ENCODE results near the gene NABP2.
A peak's percentile ranks its signal among the peaks of the same experiment; 100 is the strongest.

Gene NABP2

GRCh38 chr12:56224102-56224701 is at the start of gene NABP2:
Gene NABP2, plus strand, starts transcription at chr12:56224342. Its CDS starts 515 bp downstream, at chr12:56224857.
- Histone ChIP-seq H3K4me1 (ENCODE audit: control insufficient read depth in 1 of 2, insufficient read depth in 1 of 2, low read depth in 1 of 2, low read length in 1 of 2) (peaks cover 48% of the 10 kb centered on the region in 2 experiments), H3K9me3 (no peaks in the 10 kb centered on the region), H3K27me3 (no peaks in the 10 kb centered on the region), H3K4me3 (ENCODE audit: low read depth in 1 of 2, low read length in 1 of 2) (peak within 1 kb of the TSS; percentile 75 to 77), H3K36me3 (no peaks in the 10 kb centered on the region), H3K27ac (peak within 1 kb of the TSS; percentile 93)
- TF ChIP-seq, protein P1, sequence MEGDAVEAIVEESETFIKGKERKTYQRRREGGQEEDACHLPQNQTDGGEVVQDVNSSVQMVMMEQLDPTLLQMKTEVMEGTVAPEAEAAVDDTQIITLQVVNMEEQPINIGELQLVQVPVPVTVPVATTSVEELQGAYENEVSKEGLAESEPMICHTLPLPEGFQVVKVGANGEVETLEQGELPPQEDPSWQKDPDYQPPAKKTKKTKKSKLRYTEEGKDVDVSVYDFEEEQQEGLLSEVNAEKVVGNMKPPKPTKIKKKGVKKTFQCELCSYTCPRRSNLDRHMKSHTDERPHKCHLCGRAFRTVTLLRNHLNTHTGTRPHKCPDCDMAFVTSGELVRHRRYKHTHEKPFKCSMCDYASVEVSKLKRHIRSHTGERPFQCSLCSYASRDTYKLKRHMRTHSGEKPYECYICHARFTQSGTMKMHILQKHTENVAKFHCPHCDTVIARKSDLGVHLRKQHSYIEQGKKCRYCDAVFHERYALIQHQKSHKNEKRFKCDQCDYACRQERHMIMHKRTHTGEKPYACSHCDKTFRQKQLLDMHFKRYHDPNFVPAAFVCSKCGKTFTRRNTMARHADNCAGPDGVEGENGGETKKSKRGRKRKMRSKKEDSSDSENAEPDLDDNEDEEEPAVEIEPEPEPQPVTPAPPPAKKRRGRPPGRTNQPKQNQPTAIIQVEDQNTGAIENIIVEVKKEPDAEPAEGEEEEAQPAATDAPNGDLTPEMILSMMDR (IDR thresholded peaks at IDR 0.05), result peak; percentile 97

DNA sequence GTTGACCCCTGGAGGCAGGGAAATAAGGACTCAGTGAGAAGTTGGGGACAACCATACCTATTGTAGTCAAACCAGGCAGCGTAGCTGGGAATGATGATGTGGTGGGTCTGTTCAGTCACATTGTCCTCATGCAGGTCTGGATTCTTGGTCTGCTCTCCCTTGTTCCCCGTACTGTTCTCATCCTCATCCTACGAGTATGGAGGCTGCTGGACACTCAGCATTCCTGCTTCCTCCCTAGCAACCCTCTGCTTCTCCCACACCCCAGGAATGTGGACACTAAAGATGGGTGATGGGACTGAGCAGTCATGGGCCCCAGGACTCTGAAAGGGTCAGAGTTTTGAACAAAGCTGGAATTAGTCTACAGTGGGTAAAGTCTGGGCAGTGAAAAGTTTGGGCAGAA is 45.8 kb upstream of the NABP2 start:
- no peak overlapping the region for H3K4me3 ChIP-seq (ENCODE audit: low read depth in 1 of 2, low read length in 1 of 2)
- H3K27me3 ChIP-seq, result no peaks in the 10 kb centered on the region
- H3K4me1 ChIP-seq (ENCODE audit: control insufficient read depth in 1 of 2, insufficient read depth in 1 of 2, low read depth in 1 of 2, low read length in 1 of 2), result no peaks in the 10 kb centered on the region
- TF ChIP-seq, protein P1 (IDR thresholded peaks at IDR 0.05), result no peak
- H3K9me3 ChIP-seq, result no peaks in the 10 kb centered on the region
- no peak overlapping the region for H3K27ac ChIP-seq
- H3K36me3 ChIP-seq, result peaks cover 97% of the 10 kb centered on the region

DNA sequence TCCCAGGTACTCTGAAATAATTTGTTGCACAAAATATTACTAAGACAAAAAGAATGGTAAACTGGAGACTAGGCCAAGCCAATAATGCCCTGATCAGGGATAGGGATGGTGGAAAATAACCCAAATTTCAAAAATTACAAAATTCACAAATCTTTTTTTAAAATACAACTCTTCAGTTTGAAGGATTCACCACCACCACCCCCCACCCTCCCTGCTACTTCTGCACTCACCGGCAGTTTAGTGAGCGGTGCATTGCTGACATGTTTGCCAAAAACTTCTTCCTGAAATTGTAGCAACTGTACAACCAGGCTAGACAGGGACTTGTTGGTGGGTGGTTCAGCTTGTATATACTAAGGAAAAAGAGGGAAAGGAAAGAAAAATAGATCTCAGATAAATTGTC is 37.2 kb upstream of the NABP2 start:
- TF ChIP-seq, protein P1 (IDR thresholded peaks at IDR 0.05), result no peak
- no peak overlapping the region for H3K4me3 ChIP-seq (ENCODE audit: low read depth in 1 of 2, low read length in 1 of 2)
- peak overlapping the region; percentile 76 for H3K27ac ChIP-seq
- peaks cover 45% of the 10 kb centered on the region for H3K36me3 ChIP-seq
- H3K4me1 ChIP-seq (ENCODE audit: control insufficient read depth in 1 of 2, insufficient read depth in 1 of 2, low read depth in 1 of 2, low read length in 1 of 2), result peaks cover 34 to 36% of the 10 kb centered on the region in 2 experiments
- no peaks in the 10 kb centered on the region for H3K27me3 ChIP-seq
- H3K9me3 ChIP-seq, result no peaks in the 10 kb centered on the region

GRCh38 chr12:56188131-56188777 is 35.9 kb upstream of the NABP2 start:
- TF ChIP-seq, protein P1 (IDR thresholded peaks at IDR 0.05), result no peak
- Histone ChIP-seq H3K36me3 (peaks cover 35% of the 10 kb centered on the region), H3K9me3 (no peaks in the 10 kb centered on the region), H3K4me3 (ENCODE audit: low read depth in 1 of 2, low read length in 1 of 2) (peak overlapping the region; percentile 67 to 74), H3K27ac (peak overlapping the region; percentile 76), H3K27me3 (no peaks in the 10 kb centered on the region), H3K4me1 (ENCODE audit: control insufficient read depth in 1 of 2, insufficient read depth in 1 of 2, low read depth in 1 of 2, low read length in 1 of 2) (peaks cover 34 to 36% of the 10 kb centered on the region in 2 experiments)

GRCh38 chr12:56188778-56189098 is 35.4 kb upstream of the NABP2 start:
- Histone ChIP-seq H3K27me3 (no peaks in the 10 kb centered on the region), H3K4me1 (ENCODE audit: control insufficient read depth in 1 of 2, insufficient read depth in 1 of 2, low read depth in 1 of 2, low read length in 1 of 2) (peaks cover 34 to 36% of the 10 kb centered on the region in 2 experiments), H3K27ac (peak overlapping the region; percentile 76), H3K4me3 (ENCODE audit: low read depth in 1 of 2, low read length in 1 of 2) (peak overlapping the region; percentile 67 to 74), H3K36me3 (peaks cover 31% of the 10 kb centered on the region), H3K9me3 (no peaks in the 10 kb centered on the region)
- TF ChIP-seq, protein P1 (IDR thresholded peaks at IDR 0.05), result no peak
